ENCODE measurements around the gene TRPC4AP.

- TF ChIP-seq CTCF (conservative IDR thresholded peaks at IDR 0.05; ENCODE audit: low read length) (no peak), EZH2phosphoT487 (IDR thresholded peaks at IDR 0.05; ENCODE audit: borderline replicate concordance, low read depth, low read length) (no peak)
These were observed 33.0 kb downstream of the TRPC4AP start for GRCh38 chr20:35059612-35060011.

Measured in OCI-LY7 (cell line).